ENCODE measurements around the gene OR5K4. TPM values are rescaled to one million over a fixed set of nuclear protein-coding genes. Genes with fewer than 3 reads are reported as not detected.

Gene OR5K4
- polyA plus RNA-seq, 1 experiment = not detected

Other genes with a start within 250 kb of the OR5K4 start
- gene OR5H1, start 223.1 kb upstream of the OR5K4 start, polyA plus RNA-seq (2011; rRNA removed) = not detected in 2 replicates
- gene OR5H14, start 206.4 kb upstream of the OR5K4 start, polyA plus RNA-seq (2011; rRNA removed) = not detected in 2 replicates
- not detected in 2 replicates for gene OR5H15, start 187.2 kb upstream of the OR5K4 start, polyA plus RNA-seq (2011; rRNA removed)
- gene OR5H6, start 89.6 kb upstream of the OR5K4 start, polyA plus RNA-seq (2011; rRNA removed) = not detected in 2 replicates
- gene OR5H2, start 71.3 kb upstream of the OR5K4 start, polyA plus RNA-seq (2011; rRNA removed) = not detected in 2 replicates
- not detected in 2 replicates for gene OR5K3, start 36.8 kb downstream of the OR5K4 start, polyA plus RNA-seq (2011; rRNA removed)
- not detected in 2 replicates for gene OR5K1, start 109.3 kb downstream of the OR5K4 start, polyA plus RNA-seq (2011; rRNA removed)
- not detected in 2 replicates for gene OR5K2, start 143.8 kb downstream of the OR5K4 start, polyA plus RNA-seq (2011; rRNA removed)
- gene CLDND1, start 169.0 kb downstream of the OR5K4 start, polyA plus RNA-seq (2011; rRNA removed) = 73.8 and 126 TPM in 2 replicates
- gene GPR15, start 178.1 kb downstream of the OR5K4 start, polyA plus RNA-seq (2011; rRNA removed) = not detected in 2 replicates
- gene CPOX, start 239.8 kb downstream of the OR5K4 start, polyA plus RNA-seq (2011; rRNA removed) = 11.1 and 13.8 TPM in 2 replicates